Measurements from ENCODE around the gene NPAS2.

NPAS2 gene

GRCh38 chr2:100905132-100905805 lies 85.3 kb downstream of the NPAS2 start:
- no peak for DNase-seq
- WGBS (ENCODE audit: extremely low coverage, insufficient coverage, low lambda C conversion rate) = no CpG with 5 or more reads among the region's 9 CpGs

DNA sequence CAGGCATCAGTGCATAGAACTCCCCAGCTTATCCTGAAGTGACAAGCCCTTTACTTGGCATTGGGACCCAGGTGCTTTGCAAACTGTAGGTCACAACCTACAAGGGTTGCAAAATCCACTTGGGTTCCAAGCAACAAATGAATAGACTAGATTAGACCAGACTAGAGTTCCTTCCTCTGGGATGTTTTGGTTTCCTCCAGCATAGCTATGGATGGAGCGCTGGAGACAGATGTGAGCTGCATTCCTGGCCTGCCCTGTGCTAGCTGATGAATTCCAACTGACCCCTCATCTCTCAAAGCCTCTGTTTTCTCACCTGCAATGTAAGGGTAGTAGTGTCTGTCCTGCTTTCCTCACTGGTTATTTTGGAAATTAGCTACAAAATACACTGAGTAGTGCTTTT lies 86.2 kb downstream of the NPAS2 start:
- DNase-seq = no peak
- H3K36me3 ChIP-seq (ENCODE audit: control insufficient read depth, insufficient read depth, low read length) = no peaks in the 10 kb centered on the region
- no CpG with 5 or more reads among the region's 1 CpG for whole genome bisulfite sequencing (ENCODE audit: extremely low coverage, insufficient coverage, low lambda C conversion rate)
- H3K4ac ChIP-seq (ENCODE audit: low read depth, low read length) = no peak overlapping the region
- no peak overlapping the region for H3K56ac ChIP-seq (ENCODE audit: low read length)
- H4K5ac ChIP-seq (ENCODE audit: low read length) = no peak overlapping the region
- no peak overlapping the region for H3K9ac ChIP-seq (ENCODE audit: low read length)
- H3K4me3 ChIP-seq (ENCODE audit: low read length) = no peak overlapping the region
- H3K23ac ChIP-seq (ENCODE audit: low read length) = peak overlapping the region; percentile 66
- no peak overlapping the region for H3K18ac ChIP-seq (ENCODE audit: low read length)
- H3K4me2 ChIP-seq (ENCODE audit: low read length) = no peak overlapping the region
- H3K79me1 ChIP-seq (ENCODE audit: low read length) = no peaks in the 10 kb centered on the region
- H3K79me2 ChIP-seq (ENCODE audit: control insufficient read depth, insufficient read depth, low read length) = no peaks in the 10 kb centered on the region
- H2BK15ac ChIP-seq (replicated peaks; ENCODE audit: low read depth) = no peak overlapping the region
- no peaks in the 10 kb centered on the region for H3K4me1 ChIP-seq (ENCODE audit: control insufficient read depth, low read depth, low read length)
- H3K27ac ChIP-seq (ENCODE audit: low read depth, low read length) = no peak overlapping the region
- no peak overlapping the region for H2BK120ac ChIP-seq (ENCODE audit: low read depth, low read length)
- no peak overlapping the region for H2AK5ac ChIP-seq (ENCODE audit: low read length)
- H2BK5ac ChIP-seq (ENCODE audit: low read length) = no peak overlapping the region
- no peak overlapping the region for H4K8ac ChIP-seq (ENCODE audit: low read depth, low read length)
- no peaks in the 10 kb centered on the region for H3K27me3 ChIP-seq (ENCODE audit: insufficient read depth, low read length, poor library complexity)

More at GRCh38 chr2:100905132-100905805, 85.3 kb downstream of the NPAS2 start:
- no peaks in the 10 kb centered on the region for H3K4me1 ChIP-seq (ENCODE audit: control insufficient read depth, low read depth, low read length)
- H2AK5ac ChIP-seq (ENCODE audit: low read length) = no peak overlapping the region
- no peak overlapping the region for H3K4me3 ChIP-seq (ENCODE audit: low read length)
- H3K79me1 ChIP-seq (ENCODE audit: low read length) = no peaks in the 10 kb centered on the region
- no peak overlapping the region for H3K56ac ChIP-seq (ENCODE audit: low read length)
- no peaks in the 10 kb centered on the region for H3K36me3 ChIP-seq (ENCODE audit: control insufficient read depth, insufficient read depth, low read length)
- H3K23ac ChIP-seq (ENCODE audit: low read length) = no peak overlapping the region
- H3K27me3 ChIP-seq (ENCODE audit: insufficient read depth, low read length, poor library complexity) = no peaks in the 10 kb centered on the region
- H2BK15ac ChIP-seq (replicated peaks; ENCODE audit: low read depth) = no peak overlapping the region
- H3K18ac ChIP-seq (ENCODE audit: low read length) = no peak overlapping the region
- H3K4ac ChIP-seq (ENCODE audit: low read depth, low read length) = no peak overlapping the region
- no peak overlapping the region for H4K8ac ChIP-seq (ENCODE audit: low read depth, low read length)
- no peaks in the 10 kb centered on the region for H3K79me2 ChIP-seq (ENCODE audit: control insufficient read depth, insufficient read depth, low read length)
- no peak overlapping the region for H2BK120ac ChIP-seq (ENCODE audit: low read depth, low read length)
- H3K27ac ChIP-seq (ENCODE audit: low read depth, low read length) = no peak overlapping the region
- no peak overlapping the region for H4K5ac ChIP-seq (ENCODE audit: low read length)
- no peak overlapping the region for H3K9ac ChIP-seq (ENCODE audit: low read length)
- H2BK5ac ChIP-seq (ENCODE audit: low read length) = no peak overlapping the region
- H3K4me2 ChIP-seq (ENCODE audit: low read length) = no peak overlapping the region

DNA sequence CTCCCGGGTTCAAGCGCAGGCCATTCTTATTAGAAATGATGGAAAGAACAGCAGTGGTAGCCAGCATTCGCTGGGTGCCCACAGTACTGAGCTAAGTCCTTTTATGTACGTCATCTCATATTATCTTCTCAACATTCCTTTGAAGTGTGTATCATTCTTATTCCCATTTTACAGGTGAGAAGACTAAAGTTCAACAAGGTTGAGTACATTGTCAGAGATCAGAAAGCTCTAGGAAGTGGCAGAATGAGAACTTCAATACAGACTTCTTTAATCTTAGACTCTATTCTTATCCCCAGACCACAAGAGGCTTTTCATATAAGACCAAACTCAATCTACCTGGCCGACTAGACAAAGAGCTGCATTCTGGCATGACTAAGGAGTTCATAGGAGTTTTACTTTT lies 86.7 kb downstream of the NPAS2 start:
- H2BK120ac ChIP-seq (ENCODE audit: low read depth, low read length) = no peak overlapping the region
- no peak overlapping the region for H3K27ac ChIP-seq (ENCODE audit: low read depth, low read length)
- H3K4me3 ChIP-seq (ENCODE audit: low read length) = no peak overlapping the region
- H3K4me2 ChIP-seq (ENCODE audit: low read length) = no peak overlapping the region
- H3K18ac ChIP-seq (ENCODE audit: low read length) = no peak overlapping the region
- no peak for DNase-seq
- no CpG with 5 or more reads among the region's 5 CpGs for WGBS (ENCODE audit: extremely low coverage, insufficient coverage, low lambda C conversion rate)
- H2AK5ac ChIP-seq (ENCODE audit: low read length) = no peak overlapping the region
- H3K4ac ChIP-seq (ENCODE audit: low read depth, low read length) = no peak overlapping the region
- H3K56ac ChIP-seq (ENCODE audit: low read length) = no peak overlapping the region
- H3K4me1 ChIP-seq (ENCODE audit: control insufficient read depth, low read depth, low read length) = no peaks in the 10 kb centered on the region
- no peak overlapping the region for H2BK15ac ChIP-seq (replicated peaks; ENCODE audit: low read depth)
- H3K79me1 ChIP-seq (ENCODE audit: low read length) = no peaks in the 10 kb centered on the region
- no peaks in the 10 kb centered on the region for H3K79me2 ChIP-seq (ENCODE audit: control insufficient read depth, insufficient read depth, low read length)
- no peak overlapping the region for H4K8ac ChIP-seq (ENCODE audit: low read depth, low read length)
- H3K27me3 ChIP-seq (ENCODE audit: insufficient read depth, low read length, poor library complexity) = no peaks in the 10 kb centered on the region
- no peak overlapping the region for H3K9ac ChIP-seq (ENCODE audit: low read length)
- H3K23ac ChIP-seq (ENCODE audit: low read length) = no peak overlapping the region
- H2BK5ac ChIP-seq (ENCODE audit: low read length) = no peak overlapping the region
- H3K36me3 ChIP-seq (ENCODE audit: control insufficient read depth, insufficient read depth, low read length) = no peaks in the 10 kb centered on the region
- H4K5ac ChIP-seq (ENCODE audit: low read length) = no peak overlapping the region

- H2BK5ac ChIP-seq (ENCODE audit: low read length) = no peak overlapping the region
- no peaks in the 10 kb centered on the region for H3K79me1 ChIP-seq (ENCODE audit: low read length)
- H3K4ac ChIP-seq (ENCODE audit: low read depth, low read length) = no peak overlapping the region
- no peak overlapping the region for H4K5ac ChIP-seq (ENCODE audit: low read length)
- no peak for DNase-seq
- no peak overlapping the region for H3K18ac ChIP-seq (ENCODE audit: low read length)
- no peaks in the 10 kb centered on the region for H3K79me2 ChIP-seq (ENCODE audit: control insufficient read depth, insufficient read depth, low read length)
- no peak overlapping the region for H3K9ac ChIP-seq (ENCODE audit: low read length)
- no peak overlapping the region for H3K27ac ChIP-seq (ENCODE audit: low read depth, low read length)
- no peaks in the 10 kb centered on the region for H3K4me1 ChIP-seq (ENCODE audit: control insufficient read depth, low read depth, low read length)
- no peak overlapping the region for H2AK5ac ChIP-seq (ENCODE audit: low read length)
- H3K36me3 ChIP-seq (ENCODE audit: control insufficient read depth, insufficient read depth, low read length) = no peaks in the 10 kb centered on the region
- H2BK15ac ChIP-seq (replicated peaks; ENCODE audit: low read depth) = no peak overlapping the region
- H3K4me3 ChIP-seq (ENCODE audit: low read length) = no peak overlapping the region
- H4K8ac ChIP-seq (ENCODE audit: low read depth, low read length) = no peak overlapping the region
- no peak overlapping the region for H2BK120ac ChIP-seq (ENCODE audit: low read depth, low read length)
- no peak overlapping the region for H3K23ac ChIP-seq (ENCODE audit: low read length)
- H3K56ac ChIP-seq (ENCODE audit: low read length) = no peak overlapping the region
- H3K27me3 ChIP-seq (ENCODE audit: insufficient read depth, low read length, poor library complexity) = no peaks in the 10 kb centered on the region
- no peak overlapping the region for H3K4me2 ChIP-seq (ENCODE audit: low read length)
- no CpG with 5 or more reads among the region's 5 CpGs for WGBS (ENCODE audit: extremely low coverage, insufficient coverage, low lambda C conversion rate)
Observed at GRCh38 chr2:100907832-100908231, 87.9 kb downstream of the NPAS2 start.

DNA sequence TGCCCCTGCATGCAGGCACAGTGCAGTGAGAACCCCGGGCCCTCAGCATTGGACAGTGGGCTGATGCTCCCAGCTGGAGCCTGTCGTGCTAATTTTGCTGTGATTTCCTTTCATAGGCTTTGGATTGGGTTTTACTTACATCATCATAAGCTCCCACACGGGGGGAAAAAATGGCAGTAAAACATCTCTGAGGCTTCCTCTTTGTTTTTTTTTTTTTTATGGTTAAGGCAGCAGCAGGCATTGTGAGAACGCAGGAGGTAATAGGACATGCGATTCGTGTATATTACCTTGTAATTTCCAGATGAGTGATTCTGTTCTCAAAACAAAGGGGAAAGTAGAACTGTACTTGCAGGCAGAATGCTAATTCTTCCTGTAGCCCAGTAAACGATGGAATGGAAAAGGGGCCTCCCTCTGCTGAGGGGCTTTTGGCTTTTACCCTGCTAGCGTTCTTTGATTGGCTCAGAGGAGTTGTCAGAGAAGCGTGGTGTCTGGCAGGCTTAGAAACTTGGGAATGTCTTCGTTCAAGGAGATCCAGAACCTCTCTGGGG lies 89.7 kb downstream of the NPAS2 start:
- Histone ChIP-seq H3K4me2 (ENCODE audit: low read length) (no peak overlapping the region), H3K36me3 (ENCODE audit: control insufficient read depth, insufficient read depth, low read length) (no peaks in the 10 kb centered on the region), H3K27ac (ENCODE audit: low read depth, low read length) (no peak overlapping the region), H3K56ac (ENCODE audit: low read length) (no peak overlapping the region), H3K4ac (ENCODE audit: low read depth, low read length) (no peak overlapping the region), H2AK5ac (ENCODE audit: low read length) (no peak overlapping the region), H2BK120ac (ENCODE audit: low read depth, low read length) (no peak overlapping the region), H4K5ac (ENCODE audit: low read length) (no peak overlapping the region), H3K79me1 (ENCODE audit: low read length) (no peaks in the 10 kb centered on the region), H3K18ac (ENCODE audit: low read length) (no peak overlapping the region), H2BK5ac (ENCODE audit: low read length) (no peak overlapping the region), H2BK15ac (replicated peaks; ENCODE audit: low read depth) (no peak overlapping the region), H3K4me1 (ENCODE audit: control insufficient read depth, low read depth, low read length) (no peaks in the 10 kb centered on the region), H4K8ac (ENCODE audit: low read depth, low read length) (no peak overlapping the region), H3K27me3 (ENCODE audit: insufficient read depth, low read length, poor library complexity) (no peaks in the 10 kb centered on the region), H3K4me3 (ENCODE audit: low read length) (no peak overlapping the region), H3K23ac (ENCODE audit: low read length) (no peak overlapping the region), H3K9ac (ENCODE audit: low read length) (no peak overlapping the region), H3K79me2 (ENCODE audit: control insufficient read depth, insufficient read depth, low read length) (no peaks in the 10 kb centered on the region)
- DNase-seq = no peak
- WGBS (ENCODE audit: extremely low coverage, insufficient coverage, low lambda C conversion rate) = no CpG with 5 or more reads among the region's 10 CpGs

- no peak overlapping the region for H3K4me3 ChIP-seq (ENCODE audit: low read length)
Observed at GRCh38 chr2:100910111-100910510, 90.2 kb downstream of the NPAS2 start.

More at GRCh38 chr2:100910111-100910510, 90.2 kb downstream of the NPAS2 start:
- Histone ChIP-seq H4K5ac (ENCODE audit: low read length) (no peak overlapping the region), H3K27ac (ENCODE audit: low read depth, low read length) (no peak overlapping the region), H3K36me3 (ENCODE audit: control insufficient read depth, insufficient read depth, low read length) (no peaks in the 10 kb centered on the region), H2AK5ac (ENCODE audit: low read length) (no peak overlapping the region), H3K18ac (ENCODE audit: low read length) (no peak overlapping the region), H3K23ac (ENCODE audit: low read length) (no peak overlapping the region), H2BK5ac (ENCODE audit: low read length) (no peak overlapping the region), H3K4me2 (ENCODE audit: low read length) (no peak overlapping the region), H3K9ac (ENCODE audit: low read length) (no peak overlapping the region), H3K56ac (ENCODE audit: low read length) (no peak overlapping the region), H3K4ac (ENCODE audit: low read depth, low read length) (no peak overlapping the region), H3K79me1 (ENCODE audit: low read length) (no peaks in the 10 kb centered on the region), H3K79me2 (ENCODE audit: control insufficient read depth, insufficient read depth, low read length) (no peaks in the 10 kb centered on the region), H2BK120ac (ENCODE audit: low read depth, low read length) (no peak overlapping the region), H4K8ac (ENCODE audit: low read depth, low read length) (no peak overlapping the region), H3K27me3 (ENCODE audit: insufficient read depth, low read length, poor library complexity) (no peaks in the 10 kb centered on the region), H2BK15ac (replicated peaks; ENCODE audit: low read depth) (no peak overlapping the region), H3K4me1 (ENCODE audit: control insufficient read depth, low read depth, low read length) (no peaks in the 10 kb centered on the region)
- WGBS (ENCODE audit: extremely low coverage, insufficient coverage, low lambda C conversion rate) = no CpG with 5 or more reads among the region's 3 CpGs
- no peak for DNase-seq

Measured in mesendoderm (in vitro differentiated cells).